Body of pancreas (tissue), 4 donors: Measurements from ENCODE around the gene YWHAE.

Experiments used
- CTCF ChIP-seq, 7 experiments: fragments of 450-650 bp in 4 of 7; fragments of 200-600 bp in 3 of 7; sonication (generic) in 3 of 7; IDR thresholded peaks; one replicate each; pipeline ENCODE4 v1.5.1; 2016 to 2019; ENCODE audit warnings: antibody characterized with exemption in 7 of 7
- POLR2A ChIP-seq, 3 donors: fragments of 450-650 bp; IDR thresholded peaks; one replicate each; pipeline ENCODE4 v1.6.1; 2016; ENCODE audit warnings: antibody characterized with exemption in 3 of 3, mild to moderate bottlenecking in 2 of 3

- TF ChIP-seq CTCF (IDR thresholded peaks at IDR 0.05) (no peak), POLR2A (IDR thresholded peaks at IDR 0.05) (no peak)
These were observed 40.9 kb upstream of the YWHAE start for GRCh38 chr17:1440921-1441320.
